Heart right ventricle (tissue), 16 donors: ENCODE data around the gene TOMM5. TPM values are rescaled to one million over a fixed set of nuclear protein-coding genes. Genes with fewer than 3 reads are reported as not detected.

ENCODE experiments used
- ATAC-seq, 8 donors: fragments of 200-7000 bp; cut with Tn5 transposase; one replicate each; pipeline ENCODE4 v1.9.1; 2020; ENCODE audit warnings: mild to moderate bottlenecking in 8 of 8, moderate library complexity in 8 of 8, moderate number of reproducible peaks in 1 of 8
- DNase-seq, 2 donors: peaks; one replicate each; pipeline ENCODE4 v3.0.0-alpha.2; 2020
- H3K27ac ChIP-seq, 10 donors: fragments of 200-600 bp; sonication (generic) in 2 of 10; one replicate each; pipeline versions ENCODE4 v1.5.0 to v1.8.0; 2020 to 2022; ENCODE audit warnings: mild to moderate bottlenecking in 3 of 10
- H3K27me3 ChIP-seq, 7 donors: fragments of 200-600 bp; one replicate each; pipeline ENCODE4 v1.8.0; 2021 to 2022; ENCODE audit warnings: mild to moderate bottlenecking in 2 of 7
- H3K36me3 ChIP-seq, 9 donors: fragments of 200-600 bp; sonication (generic) in 1 of 9; one replicate each; pipeline versions ENCODE4 v1.5.0 to v1.8.0; 2020 to 2022; ENCODE audit warnings: mild to moderate bottlenecking in 2 of 9
- H3K4me1 ChIP-seq, 9 donors: fragments of 200-600 bp; sonication (generic) in 1 of 9; one replicate each; pipeline versions ENCODE4 v1.5.0 to v1.8.0; 2020 to 2022; ENCODE audit warnings: mild to moderate bottlenecking in 4 of 9
- H3K4me3 ChIP-seq, 10 donors: fragments of 200-600 bp; sonication (generic) in 2 of 10; one replicate each; pipeline versions ENCODE4 v1.5.0 to v1.8.0; 2020 to 2022; ENCODE audit warnings: mild to moderate bottlenecking in 7 of 10, moderate library complexity in 2 of 10
- H3K9me3 ChIP-seq, 11 donors: fragments of 200-600 bp in 10 of 11; sonication (generic) in 2 of 11; one replicate each; pipeline versions ENCODE4 v1.5.0 to v1.8.0; 2013 to 2022; ENCODE audit warnings: mild to moderate bottlenecking in 2 of 11, control low read depth in 1 of 11, moderate library complexity in 1 of 11
- CTCF ChIP-seq, 9 donors: fragments of 200-600 bp; sonication (generic) in 2 of 9; IDR thresholded peaks; one replicate each; pipeline versions ENCODE4 v1.5.0 to v1.8.0; 2021 to 2022; ENCODE audit warnings: antibody characterized with exemption in 9 of 9, mild to moderate bottlenecking in 5 of 9, moderate library complexity in 1 of 9
- WGBS, 2 donors: extraction: QIAGEN DNeasy Blood & Tissue Kit; methylation state at CpG; one replicate each; pipeline ENCODE4 v1.1.7; 2013; ENCODE audit warnings: inconsistent platforms in 1 of 2; 5-methylcytosine and 5-hydroxymethylcytosine counted together
- intact Hi-C, 10 donors: fragments of 100-400 bp; cut with DNase I; formaldehyde crosslinking; loops; one replicate each; pipeline versions ENCODE4 v1.11.1 to v1.14.2; 2022
- polyA plus RNA-seq, 2 donors: library from polyadenylated mRNA; stranded (reverse); fragments of 200-250 nt; gene quantifications; one replicate each; pipeline ENCODE4 v1.2.3, GENCODE V29; 2013
- total RNA-seq, 10 donors: library from RNA; stranded (reverse); fragmentation: NEBNext Ultra II Directional in 3 of 10; extraction: Animal tissue kit (Norgen Biotek cat#: 25700) in 3 of 10; gene quantifications; one replicate each; pipeline versions ENCODE4 v1.2.1 to v1.2.4, GENCODE V29; 2021 to 2023
- donor health status: Arrhythmogenic right ventricular cardiomyopathy.
- donor health status: ischemic (EF 13 %, LVEDD 7.1; RV severe dilation, severe dysfunction).
- donor health status: healthy with polysubstance abuse.
- donor health status: DM: no; HTN: yes; CAD: no.
- donor health status: DM: no; HTN: no; CAD: no.
- donor health status: ischemic (EF 25% LVEDD 6.9; RV normal size, moderate dysfunction).
- donor health status: ischemic (EF 25% LVEDD 5.7; RV mildly dilated, moderate dysfunction).
- donor health status: healthy.
- donor health status: DM: yes; HTN: yes; CAD: no.
- donor health status: Ischemic cardiomyopathy.
- donor health status: ischemic (EF 35%, LVEDD 5.7; RV mildly dilated, moderate dysfunction).
- donor health status: nonischemic (EF 11% LVEDD 7.7; RV severe dilation, severe dysfunction).
- donor health status: DM: yes; HTN: yes; CAD: no.
- donor health status: PGD.
- donor health status: ischemic (EF 29% LVEDD 5.4; RV normal size, mild dysfunction).
- donor health status: nonischemic (EF 23%, LVEDD 6.1; RV moderate dilation, normal function).

TOMM5 gene
- total and polyA plus RNA-seq, 12 donors: 45.7 to 145 (median 52.8) TPM

GRCh38 chr9:37550781-37551180 lies 41.6 kb downstream of the TOMM5 start:
- intact Hi-C loops: no loop called here
- H3K36me3 ChIP-seq: no peaks in the 10 kb centered on the region
- WGBS, 2 donors: 92 to 97% methylated on average over 1 of the region's 1 CpG
- no peaks in the 10 kb centered on the region for H3K9me3 ChIP-seq
- TF ChIP-seq CTCF (IDR thresholded peaks at IDR 0.05): no peak
- no peak overlapping the region for H3K27ac ChIP-seq
- no peaks in the 10 kb centered on the region for H3K27me3 ChIP-seq
- H3K4me1 ChIP-seq: no peaks in the 10 kb centered on the region
- no peak overlapping the region for H3K4me3 ChIP-seq
- DNase-seq (no peak), ATAC-seq (no peak)

GRCh38 chr9:37549527-37549926 lies 42.9 kb downstream of the TOMM5 start:
- TF ChIP-seq CTCF (IDR thresholded peaks at IDR 0.05): no peak
- no peak for ATAC-seq
- intact Hi-C loops: no loop called here
- no peaks in the 10 kb centered on the region for H3K36me3 ChIP-seq
- DNase-seq: no peak
- H3K27ac ChIP-seq: no peak overlapping the region
- H3K4me3 ChIP-seq: no peak overlapping the region
- no peaks in the 10 kb centered on the region for H3K4me1 ChIP-seq
- H3K27me3 ChIP-seq: no peaks in the 10 kb centered on the region
- H3K9me3 ChIP-seq: no peaks in the 10 kb centered on the region

- H3K4me1 ChIP-seq: no peaks in the 10 kb centered on the region
- ATAC-seq (no peak), DNase-seq (no peak)
- H3K36me3 ChIP-seq: no peaks in the 10 kb centered on the region
- H3K27ac ChIP-seq: no peak overlapping the region
- 98 to 99% methylated on average over 5 of the region's 5 CpGs for WGBS, 2 donors
- H3K9me3 ChIP-seq: no peaks in the 10 kb centered on the region
- TF ChIP-seq CTCF (IDR thresholded peaks at IDR 0.05): no peak
- H3K4me3 ChIP-seq: no peak overlapping the region
- no peaks in the 10 kb centered on the region for H3K27me3 ChIP-seq
- intact Hi-C loops: no loop called here
Measured at GRCh38 chr9:37547328-37547878, 45.0 kb downstream of the TOMM5 start.

- Histone ChIP-seq H3K27ac (no peak overlapping the region), H3K4me3 (no peak overlapping the region), H3K9me3 (no peaks in the 10 kb centered on the region), H3K4me1 (peaks cover 0 to 11% (median 0%) of the 10 kb centered on the region in 9 donors), H3K27me3 (no peaks in the 10 kb centered on the region), H3K36me3 (peaks cover 0 to 31% (median 0%) of the 10 kb centered on the region in 9 donors)
- TF ChIP-seq CTCF (IDR thresholded peaks at IDR 0.05): no peak
- intact Hi-C loops: no loop called here
- no peak for DNase-seq
- no peak for ATAC-seq
- 95 to 100% methylated on average over 1 of the region's 1 CpG for WGBS, 2 donors
Measured at GRCh38 chr9:37543468-37543867, 48.9 kb downstream of the TOMM5 start.
